NCI-H446 treated with DMSO at 0.1 percent for 48 hours (cell line): ENCODE results near the gene GMPS.
"Not testable (repeated sequence)": the region's sequence is repeated elsewhere in the genome, so short reads cannot be mapped to it uniquely, and the experiment has no call there.

ENCODE experiments used
- DNase-seq: peaks from one replicate; lab custom pipeline; 2025; lab: John Stamatoyannopoulos, UW

GMPS gene

DNA sequence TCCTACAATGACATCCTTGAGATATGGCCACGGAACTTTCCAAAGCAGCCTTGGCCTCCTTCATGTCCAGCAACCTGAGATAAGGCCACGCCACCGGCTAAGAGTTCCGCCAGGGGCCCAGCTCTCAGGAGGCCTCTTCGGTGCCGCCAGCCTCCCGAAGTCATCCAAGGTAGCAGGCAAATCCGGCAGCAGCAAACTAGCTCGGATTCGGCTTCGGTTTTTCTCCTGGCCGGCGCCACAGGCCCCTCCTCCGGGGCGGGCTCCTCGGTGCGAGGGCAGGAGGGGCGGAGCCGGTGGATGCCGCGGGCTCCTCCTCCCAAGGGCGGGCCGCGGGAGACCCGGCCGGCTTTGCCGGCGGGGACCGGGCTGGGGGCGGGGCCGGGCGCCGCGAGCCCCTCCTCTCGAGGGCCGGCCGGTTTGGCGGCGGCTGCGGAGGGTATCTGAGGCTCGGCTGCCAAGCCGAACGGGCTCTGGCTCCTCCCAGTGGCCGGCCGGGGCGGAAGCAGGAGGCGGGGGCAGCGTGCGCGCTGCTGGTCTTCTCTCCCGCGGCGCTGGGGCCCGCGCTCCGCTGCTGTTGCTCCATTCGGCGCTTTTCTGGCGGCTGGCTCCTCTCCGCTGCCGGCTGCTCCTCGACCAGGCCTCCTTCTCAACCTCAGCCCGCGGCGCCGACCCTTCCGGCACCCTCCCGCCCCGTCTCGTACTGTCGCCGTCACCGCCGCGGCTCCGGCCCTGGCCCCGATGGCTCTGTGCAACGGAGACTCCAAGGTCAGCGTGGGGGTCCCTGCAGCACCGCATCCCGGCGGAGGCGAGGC lies at the start of gene GMPS:
TSS of gene GMPS (plus strand) at position 518 of the 812 bp plus-strand sequence. CDS start at position 739, 221 bp downstream.
- peak; percentile 92 for DNase-seq

DNA sequence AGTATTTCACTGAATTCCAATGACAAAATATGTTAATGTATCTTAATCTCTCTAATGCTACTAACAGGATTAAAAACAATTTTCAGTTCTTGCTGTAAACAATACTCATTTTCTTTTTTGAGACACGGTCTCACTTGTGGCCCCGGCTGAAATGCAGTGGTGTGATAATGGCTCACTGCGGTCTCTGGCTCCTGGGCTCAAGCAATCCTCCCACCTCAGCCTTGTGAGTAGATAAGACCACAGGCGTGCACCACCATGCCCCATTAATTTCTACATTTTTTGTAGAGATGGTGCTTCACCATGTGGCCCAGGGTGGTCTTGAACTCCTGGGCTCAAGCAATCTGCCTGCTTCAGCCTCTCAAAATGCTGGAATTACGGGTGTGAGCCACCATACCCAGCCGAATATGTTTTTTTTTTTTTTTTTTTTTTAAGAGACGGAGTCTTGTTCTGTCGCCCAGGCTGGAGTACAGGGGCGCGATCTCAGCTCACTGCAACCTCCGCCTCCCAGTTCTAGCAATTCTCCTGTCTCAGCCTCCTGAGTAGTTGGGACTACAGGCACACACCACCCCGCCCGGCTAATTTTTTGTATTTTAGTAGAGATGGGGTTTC lies 41.9 kb upstream of the GMPS start:
- not testable (repeated sequence) for DNase-seq

DNA sequence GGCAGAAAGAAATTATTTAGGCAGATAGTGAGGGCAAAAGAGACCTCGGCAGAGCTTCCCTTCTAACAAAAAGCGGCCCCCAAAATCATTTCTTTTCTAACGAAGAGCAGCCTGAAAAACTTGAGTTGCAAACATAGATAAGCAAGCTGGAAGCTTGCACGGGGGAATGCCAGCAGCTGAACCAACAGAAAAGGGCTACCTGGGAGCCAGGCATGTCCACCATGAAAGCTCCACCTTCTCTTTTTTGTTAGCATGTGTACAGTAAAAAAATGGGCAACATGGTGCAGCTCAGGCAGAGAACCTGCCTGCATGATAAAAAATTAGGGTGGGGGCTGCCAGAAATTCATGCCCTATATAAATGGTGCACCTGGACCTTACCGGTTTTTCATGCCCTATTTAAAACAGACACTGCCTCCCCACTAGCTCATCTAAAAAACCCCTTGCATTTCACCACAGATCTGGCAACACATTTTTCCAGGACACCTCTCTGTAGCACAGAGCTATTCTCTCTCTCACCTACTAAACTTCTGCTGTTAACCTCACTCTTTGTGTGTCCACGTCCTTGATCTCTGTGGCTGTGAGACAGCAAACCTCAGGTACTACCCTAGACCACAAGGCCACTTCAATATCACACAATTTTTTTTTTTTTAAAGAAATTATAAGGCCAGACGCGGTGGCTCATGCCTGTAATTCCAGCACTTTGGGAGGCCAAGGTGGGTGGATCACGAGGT lies 34.9 kb upstream of the GMPS start:
- DNase-seq = no peak

DNA sequence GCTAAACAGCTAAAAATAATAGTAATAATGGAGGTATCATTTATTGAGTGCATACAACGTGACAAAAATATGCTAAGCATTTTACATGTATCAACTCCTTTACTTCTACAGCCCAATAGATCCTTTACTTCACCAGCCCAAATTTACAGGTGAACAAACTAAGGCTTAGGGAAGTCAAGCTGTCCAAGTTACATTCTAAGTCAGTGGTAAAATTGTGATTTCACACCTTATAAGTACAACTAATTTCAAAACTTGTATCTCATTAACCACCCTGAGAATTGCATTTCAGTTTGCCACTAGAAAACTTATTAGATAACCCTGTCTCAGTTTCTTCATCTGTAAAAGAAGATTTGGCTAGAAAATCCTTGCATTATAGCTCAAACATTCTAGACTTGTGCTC lies 26.9 kb upstream of the GMPS start:
- DNase-seq = no peak

DNA sequence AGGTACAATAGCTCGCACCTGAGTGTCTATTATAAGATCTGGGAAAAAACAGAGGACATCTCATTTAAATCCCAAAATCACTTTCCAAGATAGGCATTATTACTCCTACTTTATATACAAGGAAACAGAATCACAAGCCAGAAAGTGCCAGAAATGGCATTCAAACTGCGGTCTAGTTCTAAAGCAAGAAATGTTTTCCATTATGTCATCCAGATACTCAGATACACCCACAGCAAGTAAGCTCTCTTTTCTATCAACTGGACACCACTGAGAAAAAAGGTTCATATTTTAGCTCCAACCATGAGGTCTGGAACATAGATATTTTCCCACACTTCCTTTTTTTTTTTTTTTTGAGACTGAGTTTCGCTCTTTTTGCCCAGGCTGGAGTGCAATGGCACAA lies 24.3 kb upstream of the GMPS start:
- no peak for DNase-seq

DNA sequence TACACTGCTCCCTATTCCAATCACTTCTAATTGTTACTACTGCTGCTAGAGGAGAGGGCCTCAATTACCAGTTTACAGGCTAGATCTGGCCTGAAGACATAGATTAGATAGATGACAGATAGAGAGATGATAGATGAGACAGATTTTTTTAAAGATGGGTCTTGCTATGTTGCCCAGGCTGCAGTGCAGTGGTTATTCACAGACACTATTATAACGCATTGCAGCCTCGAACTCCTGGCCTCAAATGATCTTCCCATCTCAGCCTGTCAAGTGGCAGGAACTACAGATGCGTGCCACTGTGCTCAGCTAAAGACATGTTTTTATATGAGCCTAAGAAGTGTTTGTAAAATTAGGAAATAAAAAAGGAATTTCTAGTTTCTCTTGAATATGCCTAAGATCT lies 22.5 kb upstream of the GMPS start:
- DNase-seq = no peak

DNA sequence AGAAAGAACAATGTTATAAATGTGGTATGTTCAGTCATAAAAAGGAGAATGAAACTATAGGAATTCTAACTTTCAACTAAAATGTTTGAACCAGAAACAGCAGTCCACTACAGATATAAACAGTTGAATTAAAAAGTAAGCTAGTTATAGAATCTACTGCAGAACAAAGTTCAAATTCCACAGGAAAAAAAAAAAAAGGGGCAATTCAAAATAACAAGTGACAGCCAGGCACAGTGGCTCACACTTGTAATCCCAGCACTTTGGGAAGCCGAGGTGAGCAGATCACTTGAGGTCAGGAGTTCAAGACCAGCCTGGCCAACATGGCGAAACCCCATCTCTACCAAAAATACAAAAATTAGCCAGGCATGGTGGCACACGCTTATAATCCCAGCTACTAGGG lies 21.0 kb upstream of the GMPS start:
- not testable (repeated sequence) for DNase-seq

DNA sequence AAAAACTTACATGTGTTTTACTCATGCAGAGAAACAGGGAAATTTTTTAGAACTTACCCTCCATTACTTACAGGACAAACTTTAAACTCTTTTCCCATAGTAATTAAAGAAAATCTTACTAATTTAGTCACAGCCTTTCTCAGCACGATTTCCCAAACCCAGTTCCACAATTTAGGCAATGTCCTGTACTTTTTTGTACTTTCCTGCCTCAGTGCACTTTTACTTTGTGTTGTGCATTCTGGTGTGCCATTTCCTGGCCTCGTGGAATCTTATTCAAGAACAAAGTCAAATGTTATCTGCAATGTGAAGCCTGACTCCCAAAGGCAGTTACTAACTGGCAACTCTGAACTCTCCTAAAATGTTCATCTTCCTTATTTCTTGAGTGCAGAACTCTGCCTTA lies 18.1 kb upstream of the GMPS start:
- DNase-seq = no peak

DNA sequence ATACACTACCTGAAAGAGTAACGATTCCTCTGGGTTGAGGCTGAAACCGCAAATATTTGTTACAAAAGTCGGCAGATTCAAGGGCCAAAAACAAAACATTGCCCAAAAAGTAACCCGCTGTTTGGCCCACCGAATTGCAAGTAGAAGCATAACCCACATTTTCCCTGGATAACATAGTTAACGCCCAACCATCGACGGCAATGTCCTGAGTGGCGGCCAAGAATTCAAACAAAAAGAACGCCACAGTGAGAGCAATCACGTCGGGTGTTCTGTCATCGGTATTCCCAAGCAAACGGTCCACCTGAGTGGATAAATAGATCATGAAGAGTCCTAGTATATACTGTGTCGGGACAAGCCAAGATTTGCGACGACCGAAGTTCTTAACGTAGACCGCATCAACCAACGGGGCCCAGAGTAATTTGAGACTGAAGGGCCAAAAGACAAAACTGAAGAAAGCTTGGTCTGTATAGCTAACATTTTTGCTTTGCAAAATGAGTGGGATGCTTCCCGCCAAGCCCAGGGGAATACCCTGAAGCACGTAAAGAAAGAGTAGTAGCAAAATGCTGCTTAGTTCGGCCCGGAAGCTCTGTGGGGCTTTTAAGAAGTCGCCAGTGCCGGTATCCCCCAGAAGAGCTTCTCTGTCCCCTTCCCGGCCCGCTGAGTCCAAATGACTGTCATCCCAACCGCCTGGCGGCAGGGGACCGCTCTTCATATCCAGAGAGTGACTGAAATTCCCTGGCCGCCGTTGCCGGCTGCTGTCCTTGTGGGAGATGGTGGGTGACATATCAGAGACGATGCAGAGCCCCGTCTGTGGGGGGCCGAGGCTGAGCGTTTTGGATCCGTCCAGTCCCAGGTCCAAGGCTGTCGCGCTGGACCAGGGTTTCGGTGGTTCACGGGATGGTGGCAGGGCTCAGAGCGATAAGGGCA lies 17.0 kb upstream of the GMPS start:
- DNase-seq = no peak

DNA sequence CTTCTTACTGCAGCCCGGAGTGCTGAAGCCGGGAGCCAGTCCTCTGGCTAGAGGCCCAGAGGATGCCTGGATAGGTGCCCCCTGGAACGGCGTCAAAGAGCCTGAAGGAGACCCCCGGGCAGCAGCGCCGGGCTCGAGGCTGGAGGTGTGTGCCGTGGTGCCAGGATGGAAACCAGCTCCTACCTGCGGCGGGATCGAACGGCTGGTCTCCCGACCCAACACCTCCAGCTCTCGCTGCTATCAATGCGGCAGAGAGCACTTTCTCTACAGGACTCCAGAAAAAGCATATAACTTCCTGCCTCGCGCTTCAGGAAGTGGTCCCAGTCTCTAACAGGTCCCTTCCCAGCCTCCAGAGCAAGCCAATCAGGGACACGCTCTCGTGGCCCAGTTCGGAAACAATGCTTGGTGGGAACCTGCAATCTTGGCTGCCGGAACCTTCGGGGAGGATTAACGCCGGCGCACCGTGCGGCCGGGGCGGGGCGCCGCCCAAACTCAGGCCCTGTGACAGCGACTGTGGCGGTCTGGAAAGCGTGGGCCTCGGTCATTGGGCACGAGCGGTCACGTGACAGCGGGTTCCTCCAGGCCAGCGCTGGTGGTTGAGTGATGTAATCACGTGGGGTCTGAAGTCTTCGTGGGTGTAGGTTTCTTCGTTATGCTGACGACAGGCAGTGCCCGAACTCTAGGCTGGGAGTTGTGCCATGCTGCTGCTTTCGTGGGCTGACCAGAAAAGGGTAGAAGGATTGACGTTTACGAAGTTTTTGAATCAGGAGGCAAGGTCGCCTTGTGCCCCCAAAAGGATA lies 16.1 kb upstream of the GMPS start, which contains the start of gene SLC33A1:
TSS of gene SLC33A1 (minus strand) at position 287 of the 800 bp plus-strand sequence. CDS start 430 bp downstream, outside the sequence.
- peak; percentile 99 for DNase-seq

DNA sequence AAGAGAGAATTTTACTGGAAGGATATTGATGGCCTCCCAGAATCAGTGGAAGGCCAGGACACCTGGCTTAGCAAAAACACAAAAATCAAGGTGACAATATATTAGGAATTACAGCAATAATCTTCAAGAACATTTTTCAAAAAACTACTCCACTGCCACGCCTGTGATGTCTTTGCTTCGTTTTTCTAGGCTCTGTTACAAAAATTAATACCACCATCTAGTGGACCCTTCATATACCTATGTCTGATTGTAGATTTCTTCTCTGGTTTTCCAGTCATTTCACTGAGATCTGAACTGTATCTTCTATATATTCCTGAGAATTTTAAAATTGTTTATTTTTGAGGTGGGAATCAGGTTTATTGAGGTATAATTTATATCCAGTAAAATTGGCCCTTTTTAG lies 10.6 kb upstream of the GMPS start:
- no peak for DNase-seq

DNA sequence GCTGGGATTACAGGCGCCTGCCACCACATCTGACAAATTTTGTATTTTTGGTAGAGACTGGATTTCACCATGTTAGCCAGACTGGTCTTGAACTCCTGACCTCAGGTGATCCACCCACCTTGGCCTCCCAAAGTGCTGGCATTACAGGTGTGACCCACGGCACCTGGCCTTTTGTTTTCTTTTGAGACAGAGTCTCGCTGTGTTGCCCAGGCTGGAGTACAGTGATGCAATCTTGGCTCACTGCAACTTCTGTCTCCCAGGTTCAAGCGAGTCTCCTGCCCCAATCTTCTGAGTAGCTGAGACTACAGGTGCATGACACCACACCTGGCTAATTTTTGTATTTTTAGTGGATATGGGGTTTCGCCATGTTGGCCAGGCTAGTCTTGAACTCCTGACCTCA lies 10.0 kb upstream of the GMPS start:
- DNase-seq = not testable (repeated sequence)

DNA sequence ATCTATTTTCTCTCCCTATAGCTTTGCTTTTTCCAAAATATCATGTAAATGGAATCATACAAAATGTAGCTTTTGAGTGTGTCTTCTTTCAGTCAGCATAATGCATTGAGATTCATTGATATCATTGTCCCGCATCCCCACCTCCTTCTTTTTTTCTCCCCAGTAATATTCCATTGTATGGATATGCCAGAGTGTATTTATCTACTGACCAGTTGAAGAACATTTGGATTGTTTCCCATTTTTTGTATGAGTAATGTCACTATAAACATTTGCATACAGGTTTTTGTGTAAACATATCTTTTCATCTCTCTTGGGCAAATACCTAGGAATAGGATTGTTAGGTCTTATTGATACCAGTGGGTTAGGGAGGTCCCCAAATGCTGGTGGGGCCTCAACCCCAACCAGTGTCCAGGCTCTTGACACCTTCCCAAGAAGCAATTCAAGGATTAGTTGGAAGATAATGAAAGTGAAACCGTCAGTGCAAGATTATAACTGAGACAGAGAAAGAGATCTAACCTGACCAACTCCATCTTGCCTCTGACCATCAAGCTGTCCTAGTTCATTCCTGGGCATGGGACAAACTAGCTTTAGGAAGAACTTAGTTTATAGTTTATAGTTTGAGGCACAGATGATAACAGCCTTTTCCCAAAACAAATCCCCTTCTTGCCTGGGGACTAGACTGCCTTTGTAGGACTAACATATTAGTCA lies 8.8 kb upstream of the GMPS start:
- DNase-seq = no peak

DNA sequence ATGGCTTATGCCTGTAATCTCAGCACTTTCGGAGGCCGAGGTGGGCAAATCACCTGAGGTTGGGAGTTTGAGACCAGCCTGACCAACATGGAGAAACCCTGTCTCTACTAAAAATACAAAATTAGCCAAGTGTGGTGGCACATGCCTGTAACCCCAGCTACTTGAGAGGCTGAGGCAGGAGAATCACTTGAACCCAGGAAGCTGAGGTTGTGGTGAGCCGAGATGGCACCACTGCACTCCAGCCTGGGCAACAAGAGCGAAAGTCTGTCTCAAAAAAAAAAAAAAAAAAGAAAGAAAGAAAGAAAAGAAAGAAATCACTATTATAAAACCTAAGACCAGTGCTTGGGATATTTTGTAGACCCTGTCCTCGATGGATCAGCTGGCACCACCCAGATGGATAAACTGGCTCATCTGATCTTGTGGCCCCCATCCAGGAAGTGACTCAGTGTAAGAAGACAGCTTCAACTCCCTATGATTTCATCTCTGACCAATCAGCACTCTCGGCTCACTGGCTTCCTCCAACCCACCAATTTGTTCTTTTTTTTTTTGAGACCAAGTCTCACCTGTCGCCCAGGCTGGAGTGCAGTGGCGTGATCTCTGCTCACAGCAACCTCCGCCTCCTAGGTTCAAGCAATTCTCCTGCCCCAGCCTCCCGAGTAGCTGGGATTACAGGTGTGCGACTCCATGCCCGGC lies 8.0 kb upstream of the GMPS start:
- peak; percentile 50 for DNase-seq

DNA sequence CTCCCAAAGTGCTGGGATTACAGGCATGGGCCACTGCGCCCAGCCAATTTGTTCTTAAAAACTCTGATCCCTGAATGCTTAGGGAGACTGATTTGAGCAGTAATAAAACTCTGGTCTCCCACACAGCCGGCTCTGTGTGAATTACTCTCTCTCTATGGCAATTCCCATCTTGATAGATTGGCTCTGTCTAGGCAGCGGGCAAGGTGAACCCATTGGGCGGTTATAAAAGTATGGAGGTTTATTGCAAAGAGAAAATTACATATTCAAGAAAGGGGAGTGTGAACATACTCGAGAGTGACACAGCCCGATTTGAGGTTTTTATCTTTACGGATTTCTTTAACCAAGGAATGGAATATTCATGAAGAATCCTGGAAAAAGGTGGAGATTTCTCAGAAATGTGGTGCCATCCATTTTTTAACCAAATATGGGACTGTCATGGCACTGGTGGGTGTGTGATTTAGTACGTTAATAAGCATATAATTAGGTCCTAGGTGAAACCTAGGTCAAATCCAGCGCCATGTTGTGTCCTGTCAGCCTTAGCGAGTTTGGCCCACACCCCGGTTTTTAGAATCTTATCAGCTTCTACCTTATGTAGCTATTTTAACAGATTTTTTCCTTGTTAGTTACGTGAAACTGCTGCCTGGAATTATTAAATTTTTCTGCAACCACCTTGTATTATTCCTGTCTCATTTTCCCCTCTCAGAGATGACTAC lies 7.2 kb upstream of the GMPS start:
- DNase-seq = no peak

DNA sequence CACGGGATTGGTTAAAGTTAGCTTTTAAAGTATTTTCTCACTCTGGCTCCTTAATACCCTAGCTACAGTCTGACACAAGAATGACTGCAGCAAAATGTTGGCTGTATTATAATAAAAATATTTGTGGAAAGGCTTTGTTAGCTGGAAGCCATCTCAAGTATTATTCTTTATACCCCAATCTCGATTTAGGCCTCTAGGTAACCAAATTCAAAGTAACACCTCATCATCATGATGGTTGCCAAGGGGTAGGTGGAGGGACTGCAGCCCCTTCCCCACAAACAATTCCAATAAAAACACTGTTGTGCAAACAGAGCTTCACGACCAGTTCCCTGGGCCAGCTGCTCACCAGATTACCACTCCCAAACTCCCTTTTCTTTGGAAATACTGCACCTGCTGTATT lies 759 bp upstream of the GMPS start:
- DNase-seq = no peak

DNA sequence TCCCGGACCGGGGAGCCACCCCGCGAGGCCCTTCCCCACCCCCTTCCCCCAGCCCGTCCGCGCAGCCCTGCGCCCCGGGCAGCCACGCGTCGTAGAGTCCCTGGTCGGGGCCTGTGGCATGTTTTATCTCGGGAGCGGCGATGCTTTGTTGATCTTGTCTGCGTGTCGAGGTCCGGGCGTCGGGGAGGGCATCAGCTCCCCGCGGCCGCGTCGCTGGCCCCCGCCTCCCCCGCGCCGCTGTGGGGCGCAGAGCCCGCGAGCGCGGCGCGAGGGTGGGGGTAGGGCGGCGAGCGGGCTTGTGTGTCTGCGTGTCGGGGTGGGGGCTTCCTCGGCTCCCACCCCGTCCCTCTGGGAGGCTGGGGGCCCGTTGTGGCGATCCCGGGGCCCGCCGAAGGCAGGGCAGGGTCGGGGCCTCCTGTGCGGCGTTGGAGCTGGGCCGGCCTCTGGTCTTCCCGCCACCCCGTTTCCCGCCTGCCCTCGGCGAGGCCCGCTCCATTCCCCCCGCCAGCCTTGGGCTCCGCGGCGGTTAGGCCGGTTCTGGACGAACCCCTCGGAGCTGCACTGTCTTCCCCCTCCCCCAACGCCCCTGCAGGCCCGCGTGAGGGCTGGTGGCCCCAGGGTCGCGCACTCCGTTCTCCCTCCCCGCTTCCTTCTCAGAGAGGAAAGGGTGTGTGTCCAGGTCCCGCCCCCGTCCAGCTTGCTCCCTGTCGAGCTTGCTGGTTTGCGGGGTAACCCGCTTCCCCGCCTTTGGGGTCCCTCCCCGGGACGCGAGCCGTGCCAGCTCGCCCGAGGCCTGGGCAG lies 695 bp downstream of the GMPS start:
- no peak for DNase-seq

DNA sequence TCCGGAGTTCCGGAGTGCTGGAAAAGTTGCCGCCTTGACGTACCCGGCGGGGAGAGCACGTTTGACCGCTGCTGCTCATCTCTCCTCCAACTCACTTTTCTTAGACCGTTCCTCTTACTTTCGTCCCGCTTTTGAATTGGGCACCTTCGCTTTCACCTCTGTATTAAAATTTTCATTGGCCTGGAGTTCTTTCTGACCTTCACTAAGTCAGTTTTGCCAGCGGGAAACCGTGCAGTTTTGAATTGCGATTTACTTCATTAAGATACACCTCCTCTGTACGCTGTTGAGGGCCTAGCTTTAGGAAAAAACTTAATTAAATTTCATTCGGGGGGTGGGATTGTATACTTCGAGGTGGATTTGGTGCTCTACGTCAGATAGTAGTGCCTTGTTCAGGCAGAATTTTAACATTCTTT lies 1.3 kb downstream of the GMPS start:
- DNase-seq = no peak
